K562 (cell line): Measurements from ENCODE around the gene TBL1XR1. TPM values are rescaled to one million over a fixed set of nuclear protein-coding genes. Genes with fewer than 3 reads are reported as not detected.

Experiments
- ATF1 ChIP-seq, 2 experiments: fragments of 450-650 bp in 1 of 2; IDR thresholded peaks; 2 replicates each; pipeline ENCODE4 v1.6.1; 2016; ENCODE audit warnings: missing compliant biosample characterization in 1 of 2, missing genetic modification characterization in 1 of 2
- ETS1 ChIP-seq: conservative IDR thresholded peaks from 2 replicates; pipeline ENCODE4 v1.6.1; 2011; ENCODE audit warnings: low read depth, mild to moderate bottlenecking, low read length; ENCODE audit not compliant: control insufficient read depth
- FOXO4 ChIP-seq: fragments of 450-650 bp; formaldehyde crosslinking; IDR thresholded peaks from 2 replicates; pipeline ENCODE4 v1.4.0; 2020; ENCODE audit warnings: mild to moderate bottlenecking, moderate library complexity
- GABPA ChIP-seq: fragments of 200-800 bp; sonication (Bioruptor generic); conservative IDR thresholded peaks from 2 replicates; pipeline ENCODE4 v1.6.1; 2016; ENCODE audit warnings: low read depth, missing genetic modification characterization, missing compliant biosample characterization
- GATAD2B ChIP-seq: fragments of 450-650 bp; IDR thresholded peaks from 2 replicates; pipeline ENCODE4 v1.6.1; 2017; ENCODE audit warnings: mild to moderate bottlenecking, borderline replicate concordance
- MEF2D ChIP-seq: conservative IDR thresholded peaks from 2 replicates; pipeline ENCODE4 v1.6.1; 2016; ENCODE audit warnings: low read depth, missing genetic modification characterization, missing compliant biosample characterization
- NCOA6 ChIP-seq: fragments of 450-650 bp; IDR thresholded peaks from 2 replicates; pipeline ENCODE4 v1.6.1; 2017; ENCODE audit warnings: mild to moderate bottlenecking
- NR2F6 ChIP-seq: fragments of 450-650 bp; formaldehyde crosslinking; IDR thresholded peaks from 2 replicates; pipeline ENCODE4 v1.4.0; 2020; ENCODE audit warnings: mild to moderate bottlenecking
- OTX1 ChIP-seq: fragments of 450-650 bp; formaldehyde crosslinking; IDR thresholded peaks from 2 replicates; pipeline ENCODE4 v1.4.0; 2022; ENCODE audit warnings: mild to moderate bottlenecking
- SMAD4 ChIP-seq: fragments of 250-450 bp; sonication (Bioruptor Pico); conservative IDR thresholded peaks from 2 replicates; pipeline ENCODE4 v1.8.0; 2021; ENCODE audit warnings: inconsistent platforms, mild to moderate bottlenecking, moderate library complexity
- SMARCC2 ChIP-seq: fragments of 450-650 bp; IDR thresholded peaks from 2 replicates; pipeline ENCODE4 v1.6.1; 2017; ENCODE audit warnings: antibody characterized with exemption, moderate library complexity, mild to moderate bottlenecking, low read depth
- ZFP36 ChIP-seq: fragments of 150-350 bp; IDR thresholded peaks from 2 replicates; pipeline ENCODE4 v1.6.1; 2018; ENCODE audit warnings: low read length, low read depth; ENCODE audit not compliant: partially characterized antibody
- ZFX ChIP-seq: sonication (generic); formaldehyde crosslinking; IDR thresholded peaks from 2 replicates; pipeline ENCODE4 v1.8.0; 2022; ENCODE audit warnings: mild to moderate bottlenecking, missing genetic modification reagents, moderate library complexity
- ZMIZ1 ChIP-seq, 2 experiments: fragments of 150-350 bp in 1 of 2; IDR thresholded peaks; 2 replicates each; pipeline ENCODE4 v1.6.1; 2012 to 2016; ENCODE audit warnings: low read depth in 2 of 2, low read length in 2 of 2, mild to moderate bottlenecking in 1 of 2, moderate library complexity in 1 of 2
- ZNF140 ChIP-seq: fragments of 250-450 bp; sonication (Bioruptor Pico); IDR thresholded peaks from 2 replicates; pipeline ENCODE4 v1.8.0; 2021; ENCODE audit warnings: moderate library complexity, mild to moderate bottlenecking, inconsistent platforms
- ZNF395 ChIP-seq: fragments of 200-800 bp; sonication (Bioruptor generic); IDR thresholded peaks from 2 replicates; pipeline ENCODE4 v1.6.1; 2017; ENCODE audit warnings: missing genetic modification characterization, missing compliant biosample characterization
- ZNF398 ChIP-seq: fragments of 250-450 bp; sonication (Bioruptor Pico); IDR thresholded peaks from 2 replicates; pipeline ENCODE4 v1.8.0; 2021; ENCODE audit warnings: moderate library complexity, mild to moderate bottlenecking, inconsistent platforms
- polyA plus RNA-seq, 8 experiments: library from polyadenylated mRNA; depleted of rRNA in 4 of 8; stranded (reverse) in 5 of 8; unstranded in 3 of 8; fragments of >200 nt; fragmentation: Nextera tagmentation in 2 of 8; fragmentation: Illumina TruSeq in 1 of 8; extraction: Ambion mirVana in 2 of 8; extraction: Trizol in 1 of 8; gene quantifications; 2 replicates each; pipeline versions ENCODE4 v1.2.1 to v1.2.3, GENCODE V29; 2011 to 2014; ENCODE audit warnings: inconsistent platforms in 1 of 8, missing spikeins in 1 of 8
- total RNA-seq, 7 experiments: library from RNA; depleted of rRNA in 6 of 7; stranded (reverse); fragments of >200 nt in 6 of 7; fragmentation: Illumina TruSeq in 2 of 7; extraction: Trizol in 2 of 7; gene quantifications; 2 replicates each; pipeline versions ENCODE4 v1.2.1 to v1.2.3, GENCODE V29; 2011 to 2021; ENCODE audit warnings: low replicate concordance in 1 of 7

The TBL1XR1 gene
- total and polyA plus RNA-seq, 9 of the 15 experiments (the other 6 are each of a cell fraction or from before 2014, with no cell fraction given), result 19.6 to 171 (median 83.3) TPM

- TF ChIP-seq ZMIZ1 (IDR thresholded peaks at IDR 0.05; ENCODE audit: low read depth in 2 of 2, low read length in 2 of 2), result 0 out of 4 replicates have a peak, but pooled peaks of 1 of the 2 experiments have one; percentile 17
- TF ChIP-seq SMARCC2, result no peak
- TF ChIP-seq GATAD2B, result no peak
- no peak for TF ChIP-seq ZNF398 (CRISPR knock-in tag)
- no peak for TF ChIP-seq OTX1
- TF ChIP-seq GABPA, result peak; percentile 47; the same call in 1 of the 2 replicates
- TF ChIP-seq MEF2D, result no peak
- TF ChIP-seq FOXO4 (CRISPR knock-in tag), result no peak
- no peak for TF ChIP-seq ATF1 (CRISPR knock-in tag; IDR thresholded peaks at IDR 0.05)
- TF ChIP-seq ATF1 (tag; IDR thresholded peaks at IDR 0.05), result no peak
- TF ChIP-seq ZFP36, result no peak
- TF ChIP-seq ETS1, result peak; percentile 12; the same call in 1 of the 2 replicates
- TF ChIP-seq ZNF140 (CRISPR knock-in tag), result no peak
- 0 out of 2 replicates have a peak, but pooled peaks have one; percentile 19 for TF ChIP-seq ZFX
- no peak for TF ChIP-seq SMAD4 (CRISPR knock-in tag)
- no peak for TF ChIP-seq NR2F6 (CRISPR knock-in tag)
- no peak for TF ChIP-seq NCOA6
- TF ChIP-seq ZNF395, result 0 out of 2 replicates have a peak, but pooled peaks have one; percentile 50
These were observed at the start of gene TBL1XR1 (continued) for GRCh38 chr3:177197041-177197726.
